Fibroblast of pulmonary artery (primary cell): ENCODE measurements around the gene SLC35E1.
A peak's percentile ranks its signal among the peaks of the same experiment; 100 is the strongest.

Experiments
- DNase-seq: peaks from one replicate; pipeline ENCODE4 v3.0.0-alpha.2; 2010; ENCODE audit warnings: low read depth
- H3K4me3 ChIP-seq: replicated peaks from 2 replicates; pipeline ENCODE4 v1.5.1; 2011; ENCODE audit warnings: low read depth, mild to moderate bottlenecking, control low read depth, low read length, moderate library complexity
- CTCF ChIP-seq: IDR thresholded peaks from 2 replicates; pipeline ENCODE4 v1.5.1; 2011; ENCODE audit warnings: mild to moderate bottlenecking, control low read depth, low read length, inconsistent platforms; ENCODE audit errors: missing control alignments

SLC35E1 gene

DNA sequence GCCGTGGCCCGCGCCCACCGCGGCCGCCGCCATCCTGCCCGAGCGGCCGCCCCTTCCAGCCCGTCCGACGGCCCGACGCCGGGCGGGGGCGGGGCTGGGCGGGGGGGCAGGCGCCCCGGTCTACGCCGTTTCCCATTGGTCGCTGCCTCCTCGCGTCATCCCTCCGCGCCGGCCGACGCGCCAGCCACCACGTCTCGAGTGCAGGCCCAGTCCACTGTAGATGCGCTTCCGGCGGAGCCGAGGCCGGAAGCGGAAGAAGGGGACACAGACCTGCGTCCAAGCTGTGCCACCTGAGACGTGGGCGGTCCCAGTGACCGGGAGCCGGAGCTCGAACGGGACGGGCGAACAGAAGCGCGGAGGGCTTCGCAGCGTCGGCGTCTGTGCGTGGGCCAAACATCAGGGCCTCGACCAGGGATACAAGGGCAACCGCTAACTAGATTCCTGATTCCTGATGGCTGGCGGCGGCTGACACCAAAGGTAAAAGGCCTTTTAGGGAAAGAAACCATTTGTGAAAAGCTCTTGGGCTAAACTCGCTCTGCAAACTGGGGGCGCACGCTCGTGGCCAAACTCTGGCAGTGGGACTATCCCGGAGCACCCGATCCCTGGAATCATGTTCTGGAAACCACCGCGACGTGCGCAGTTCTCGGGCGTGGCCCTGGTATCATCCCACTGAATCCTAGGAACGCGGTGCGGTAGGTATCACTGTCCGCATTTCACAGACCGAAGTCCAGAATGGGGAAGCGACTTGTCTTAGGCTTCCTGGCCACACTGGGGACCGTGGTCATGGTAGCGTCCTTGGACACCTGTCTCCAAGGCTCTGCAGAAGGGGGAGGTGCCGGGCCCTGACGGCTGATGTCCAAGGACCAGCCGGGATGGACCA lies at the start of gene SLC35E1:
Gene SLC35E1 (minus strand): TSS at position 84 of the 880 bp plus-strand sequence. CDS start 51 bp downstream, at position 33.
- TF ChIP-seq CTCF = no peak
- DNase-seq = peak; percentile 94
- H3K4me3 ChIP-seq = peak within 1 kb of the TSS; percentile 96

GRCh38 chr19:16621165-16621800 lies 49.1 kb upstream of the SLC35E1 start:
- TF ChIP-seq CTCF = no peak
- no peak for DNase-seq

GRCh38 chr19:16620584-16620983 lies 48.4 kb upstream of the SLC35E1 start:
- H3K4me3 ChIP-seq = no peak overlapping the region
- TF ChIP-seq CTCF = no peak

More at GRCh38 chr19:16621165-16621800, 49.1 kb upstream of the SLC35E1 start:
- no peak overlapping the region for H3K4me3 ChIP-seq

DNA sequence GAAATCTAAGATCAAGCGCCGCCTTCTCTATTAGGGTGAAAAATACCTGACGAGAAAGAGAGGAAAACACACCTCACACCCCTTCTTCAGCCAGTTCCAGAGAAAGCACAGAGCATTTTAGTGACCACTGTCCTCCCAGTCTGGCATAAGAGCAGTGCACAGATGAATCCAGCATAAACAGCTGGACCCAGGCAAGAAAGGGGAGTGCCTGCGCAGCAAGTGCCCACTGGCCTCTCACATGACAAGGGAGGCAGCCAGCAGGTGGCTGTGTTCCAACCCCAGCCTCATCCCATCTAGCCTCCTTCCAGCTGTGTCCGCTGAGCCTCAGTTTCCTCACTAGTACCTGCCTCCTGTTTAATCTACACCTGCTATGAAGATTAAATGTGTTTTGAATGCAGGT lies 47.8 kb upstream of the SLC35E1 start:
- DNase-seq = no peak
- H3K4me3 ChIP-seq = no peak overlapping the region
- TF ChIP-seq CTCF = no peak

More at GRCh38 chr19:16620584-16620983, 48.4 kb upstream of the SLC35E1 start:
- no peak for DNase-seq

DNA sequence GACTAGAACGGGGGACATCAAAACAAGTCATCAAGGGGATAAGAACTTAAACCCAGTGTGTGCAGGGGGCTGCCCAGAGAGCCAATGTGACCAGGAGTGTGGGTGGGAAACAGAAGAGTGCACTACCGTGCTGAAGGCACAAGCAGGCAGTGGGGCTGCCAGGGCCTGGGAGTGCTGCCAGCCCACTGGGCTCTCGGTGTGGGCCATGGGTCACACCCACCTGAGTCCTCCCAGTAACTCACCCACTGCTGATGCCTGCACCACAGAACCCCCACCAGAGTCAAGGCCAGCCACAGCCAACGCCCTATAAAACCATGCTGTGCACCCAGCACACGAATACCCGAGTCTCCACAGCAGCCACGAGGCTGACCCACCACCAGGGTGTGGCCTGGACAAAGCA lies 47.2 kb upstream of the SLC35E1 start:
- H3K4me3 ChIP-seq = no peak overlapping the region
- no peak for DNase-seq
- no peak for TF ChIP-seq CTCF

DNA sequence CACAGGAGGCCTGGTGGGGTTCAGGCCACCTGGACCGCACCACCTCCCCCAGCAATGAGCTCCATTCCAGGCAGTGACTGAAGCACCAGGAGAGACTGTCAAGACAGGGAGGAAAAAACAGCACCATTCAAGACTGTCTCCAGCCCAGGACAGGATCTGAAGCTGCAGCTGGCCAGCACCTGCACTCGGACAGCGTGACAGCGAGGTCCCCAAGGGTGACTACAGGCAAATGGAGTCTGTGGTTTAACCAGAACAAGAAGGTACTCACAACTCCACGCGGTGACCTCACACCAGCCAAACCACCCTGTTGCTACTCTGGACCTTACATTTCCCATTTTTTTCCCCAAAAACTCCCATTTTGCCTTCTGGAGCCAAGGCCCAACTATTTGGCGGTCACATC lies 46.0 kb upstream of the SLC35E1 start:
- H3K4me3 ChIP-seq = no peak overlapping the region
- no peak for TF ChIP-seq CTCF
- no peak for DNase-seq

GRCh38 chr19:16615808-16616207 lies 43.6 kb upstream of the SLC35E1 start:
- no peak overlapping the region for H3K4me3 ChIP-seq
- no peak for TF ChIP-seq CTCF
- no peak for DNase-seq
